LoVo (cell line): ENCODE data around the gene SCART1.
A peak's percentile ranks its signal among the peaks of the same experiment; 100 is the strongest.
"Not testable (repeated sequence)": the region's sequence is repeated elsewhere in the genome, so short reads cannot be mapped to it uniquely, and the experiment has no call there.

Experiments
- DNase-seq: peaks from one replicate; pipeline ENCODE4 v3.0.0-alpha.2; 2016; ENCODE audit warnings: low spot score

Gene SCART1

GRCh38 chr10:133432789-133433188 lies 21.0 kb upstream of the SCART1 start:
- not testable (repeated sequence) for DNase-seq

DNA sequence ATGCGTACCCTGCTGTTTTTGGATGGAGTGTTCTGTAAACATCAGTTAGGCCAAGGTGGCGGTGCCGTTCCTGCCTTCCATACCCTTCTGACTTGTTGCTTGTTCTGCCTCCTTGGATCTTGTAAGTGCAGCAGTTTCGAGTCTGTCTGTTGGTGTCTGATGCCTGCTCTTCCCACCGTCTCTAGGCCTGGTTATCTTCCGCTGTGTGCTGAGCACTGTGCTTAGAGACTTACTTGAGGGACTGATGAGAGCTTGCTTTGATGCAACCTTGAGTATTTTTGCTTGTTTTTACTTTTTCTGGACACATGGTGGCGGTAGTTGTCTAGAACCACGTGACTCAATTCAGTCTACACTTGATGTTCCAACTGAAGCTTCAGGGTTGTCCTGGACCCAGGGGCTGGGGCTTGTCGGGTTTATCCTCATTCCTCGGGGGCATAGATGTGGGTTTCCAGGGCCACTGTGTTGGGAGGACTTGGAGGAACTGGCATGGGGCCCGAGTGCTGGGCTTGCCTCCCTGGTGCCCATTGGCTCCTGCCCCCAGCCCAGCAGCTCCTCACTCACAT lies 15.0 kb upstream of the SCART1 start:
- DNase-seq: peak; percentile 12

GRCh38 chr10:133439517-133440461 lies 14.0 kb upstream of the SCART1 start:
- no peak for DNase-seq

GRCh38 chr10:133440633-133441285 lies 13.0 kb upstream of the SCART1 start:
- DNase-seq: no peak

GRCh38 chr10:133441356-133441755 lies 12.4 kb upstream of the SCART1 start:
- not testable (repeated sequence) for DNase-seq

DNA sequence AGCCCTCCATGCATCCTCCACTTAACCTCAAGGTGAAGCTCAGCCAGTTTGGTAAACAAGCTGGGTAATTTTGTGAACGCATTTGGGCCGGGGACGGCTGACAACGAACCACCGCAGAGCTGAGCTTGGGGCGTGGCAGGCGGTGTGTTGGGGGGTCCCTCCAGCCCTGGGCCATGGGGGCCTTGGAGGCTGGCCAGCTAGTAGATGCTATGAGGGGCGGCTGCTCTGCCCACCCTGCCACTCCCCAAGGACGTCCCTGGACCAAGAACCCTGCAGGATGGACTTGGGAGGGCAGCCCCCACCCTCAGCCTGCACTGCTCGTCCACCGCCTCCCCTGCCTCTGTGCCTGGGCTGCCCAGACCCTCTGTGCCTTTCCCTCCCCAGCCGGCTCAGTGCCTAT lies 12.0 kb upstream of the SCART1 start:
- no peak for DNase-seq

GRCh38 chr10:133442191-133442966 lies 11.4 kb upstream of the SCART1 start:
- no peak for DNase-seq

GRCh38 chr10:133442967-133443924 lies 10.5 kb upstream of the SCART1 start:
- DNase-seq: no peak

DNA sequence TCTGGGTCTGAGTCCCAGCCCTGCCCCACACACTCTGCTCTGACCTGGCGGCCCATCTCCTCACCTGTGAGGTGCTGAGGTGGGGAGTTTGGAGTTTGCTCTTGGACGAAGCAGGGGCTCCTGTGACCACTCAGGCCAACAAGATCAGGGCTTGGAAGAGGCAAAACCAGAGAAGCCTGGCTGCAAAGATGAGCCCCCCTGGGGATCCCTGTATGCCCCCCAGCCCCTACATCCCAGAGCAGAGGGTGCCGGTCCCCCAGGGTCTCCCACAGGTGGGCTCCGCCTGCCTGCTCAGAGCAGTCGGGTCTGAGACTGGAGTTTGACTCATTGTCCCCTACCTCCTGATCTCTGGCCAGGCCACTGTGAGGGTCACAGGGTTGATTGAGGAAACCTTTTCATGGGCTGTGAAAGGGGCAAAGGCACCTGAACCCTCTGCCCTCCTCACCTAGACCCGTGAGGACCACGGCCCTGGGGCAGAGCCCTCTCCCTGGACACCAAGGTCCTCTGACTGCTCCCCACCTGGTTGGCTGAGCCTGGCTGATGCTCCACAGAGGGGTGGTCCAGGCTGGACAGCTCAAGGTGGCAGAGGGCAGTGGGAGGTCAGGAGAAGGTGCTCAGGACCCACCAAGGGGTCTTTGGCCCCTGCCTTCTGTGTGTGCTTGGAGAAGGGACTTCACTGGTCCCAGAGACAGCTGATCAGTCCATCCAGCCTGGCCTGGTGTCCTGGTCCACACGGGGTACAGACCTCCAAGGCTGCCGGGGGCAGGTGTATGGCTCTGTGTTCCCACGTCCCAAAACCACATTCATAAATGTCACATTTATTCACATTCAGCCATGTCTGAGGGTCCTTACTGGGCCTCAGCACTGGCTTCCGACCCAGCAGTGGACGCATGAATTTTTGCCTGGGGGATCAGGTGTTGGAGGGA lies 9.1 kb upstream of the SCART1 start:
- no peak for DNase-seq

DNA sequence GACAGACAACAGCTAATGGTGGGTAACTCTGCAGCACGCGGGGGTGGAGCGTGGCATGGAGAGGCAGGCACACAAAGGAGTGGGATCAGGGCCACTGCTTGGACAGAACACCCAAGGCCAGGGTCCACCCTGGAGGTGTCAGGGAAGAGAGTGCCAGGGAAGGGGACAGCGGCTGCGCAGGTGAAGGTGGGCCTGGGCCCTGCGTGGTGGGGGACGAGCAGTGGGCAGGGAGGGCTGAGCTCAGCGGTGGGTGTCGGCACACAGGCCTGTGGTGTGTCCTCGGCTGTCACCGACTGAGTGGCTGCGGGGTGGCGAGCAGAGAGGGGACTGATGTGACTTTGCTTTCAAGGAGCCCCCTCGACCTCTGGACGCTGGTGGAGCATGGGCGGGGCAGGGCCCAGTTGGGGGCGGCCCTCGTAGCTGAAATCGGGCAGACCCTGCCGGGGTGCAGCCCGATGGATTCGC lies 8.4 kb upstream of the SCART1 start:
- no peak for DNase-seq

DNA sequence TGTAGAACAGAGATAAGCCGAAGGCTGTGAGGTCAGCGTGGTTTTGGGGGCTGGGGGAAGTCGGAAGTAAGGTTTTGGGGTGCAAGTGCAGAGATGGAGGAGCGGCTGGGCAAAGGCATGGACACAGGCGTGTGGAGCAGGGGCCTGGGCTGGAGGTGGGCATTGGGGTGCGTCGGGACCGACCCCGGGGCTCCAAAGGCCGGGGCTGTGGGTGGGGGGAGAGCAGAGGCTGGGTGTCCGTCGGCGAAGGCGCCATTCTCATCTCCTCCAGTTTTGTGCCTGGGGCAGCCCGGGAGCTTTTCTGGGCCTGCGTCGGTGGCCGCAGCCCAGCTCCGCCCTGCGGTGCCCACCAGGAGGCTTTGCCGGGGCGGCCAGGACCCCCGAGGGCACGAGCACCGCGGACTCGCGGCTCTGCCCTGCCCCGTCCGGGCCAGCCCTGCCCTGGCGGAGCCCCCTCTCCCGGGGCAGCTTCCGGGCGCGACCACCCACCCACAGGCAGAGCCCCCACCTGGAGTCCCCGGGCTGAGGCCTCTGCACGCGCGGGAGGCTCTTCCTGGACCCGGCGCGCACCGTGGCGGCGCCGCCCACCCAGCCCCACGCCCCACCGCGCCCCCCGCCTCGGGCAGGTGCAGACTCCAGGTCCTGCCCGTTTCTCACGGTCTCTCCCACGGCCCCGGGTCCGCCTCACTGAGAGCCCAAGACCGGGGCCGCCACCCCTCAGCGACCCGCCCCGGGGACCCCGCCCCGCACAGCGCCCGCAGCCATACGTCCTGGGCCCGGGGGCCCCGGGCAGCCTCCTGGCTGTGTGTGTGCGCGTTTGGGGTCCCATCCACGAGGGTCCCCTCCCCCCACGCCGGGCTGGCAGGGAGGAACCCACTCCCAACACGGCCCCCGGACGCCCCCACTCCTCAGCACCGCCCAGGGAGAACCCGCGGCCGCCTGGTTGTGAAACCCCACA lies 7.7 kb upstream of the SCART1 start:
- no peak for DNase-seq

DNA sequence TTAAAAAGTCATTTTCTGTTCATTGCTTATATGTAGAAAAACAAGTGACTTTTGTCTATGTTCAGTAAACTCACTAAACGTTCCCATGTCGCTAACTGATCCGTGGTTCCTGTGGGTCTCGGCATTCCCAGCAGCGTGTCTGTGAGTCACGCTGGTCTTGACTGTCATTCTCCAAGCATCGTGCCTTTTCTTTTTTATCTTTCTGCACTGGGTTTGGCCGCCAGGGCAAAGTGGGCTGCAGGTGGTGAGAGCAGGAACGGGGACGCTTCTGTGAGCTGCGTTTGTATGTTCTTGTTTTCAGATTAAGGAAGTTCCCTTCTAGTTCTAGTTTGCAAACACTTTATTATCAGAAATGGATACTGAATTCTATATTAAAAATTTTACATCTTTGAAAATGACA lies 6.8 kb upstream of the SCART1 start:
- no peak for DNase-seq

GRCh38 chr10:133448120-133448519 lies 5.6 kb upstream of the SCART1 start:
- DNase-seq: no peak

GRCh38 chr10:133451346-133451745 lies 2.4 kb upstream of the SCART1 start:
- no peak for DNase-seq

DNA sequence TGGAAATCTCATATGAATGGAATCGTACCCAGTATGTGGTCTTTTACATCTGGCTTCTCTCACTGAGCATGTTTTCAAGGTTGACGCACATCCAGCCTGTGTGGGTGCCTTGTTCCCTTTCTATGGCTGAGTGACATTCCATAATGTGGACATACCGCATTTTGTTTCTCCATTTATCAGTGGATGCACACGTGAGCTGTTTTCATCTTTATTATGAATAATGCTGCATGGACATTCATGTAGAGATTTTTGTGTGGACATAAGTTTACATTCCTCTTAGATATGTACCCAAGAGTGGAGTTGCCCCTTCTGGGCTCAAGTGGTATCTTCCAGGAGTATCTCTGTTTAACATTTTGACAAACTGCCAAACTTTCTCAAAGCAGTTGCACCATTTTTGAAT lies 1.3 kb upstream of the SCART1 start:
- DNase-seq: no peak

DNA sequence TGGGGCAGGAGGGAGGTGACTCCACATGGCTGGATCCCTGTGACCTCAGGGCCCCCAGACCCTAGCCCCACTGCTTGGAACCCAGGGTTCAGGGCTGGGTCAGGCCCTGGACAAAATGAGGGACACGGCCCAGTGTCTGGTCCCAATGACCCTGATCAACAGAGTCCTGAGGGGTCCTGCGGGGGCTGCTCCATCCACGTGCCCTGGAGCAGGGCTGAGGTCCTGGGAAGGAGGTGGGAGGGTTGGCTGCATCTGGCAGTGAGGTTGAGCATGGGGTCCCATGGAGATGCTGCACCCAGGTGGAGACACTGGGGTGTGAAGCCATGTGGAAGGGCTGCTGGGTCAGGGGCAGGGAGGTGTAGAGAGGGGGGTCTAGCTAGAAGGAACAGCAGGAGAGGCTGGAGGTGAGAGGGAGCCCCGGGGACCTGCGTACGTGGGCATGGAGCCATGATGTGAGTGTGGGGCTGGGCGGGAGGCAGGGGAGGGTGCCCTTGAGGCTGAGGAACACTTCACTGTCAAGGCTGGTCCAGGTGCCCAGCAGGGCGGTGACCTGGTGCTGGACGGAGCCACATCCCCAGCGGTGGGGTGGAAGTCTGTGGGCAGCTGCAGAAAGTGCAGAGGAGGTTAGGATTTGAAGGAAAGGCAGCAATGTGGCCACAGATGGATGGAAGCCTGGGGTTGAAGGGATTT lies 604 bp downstream of the SCART1 start:
- no peak for DNase-seq

DNA sequence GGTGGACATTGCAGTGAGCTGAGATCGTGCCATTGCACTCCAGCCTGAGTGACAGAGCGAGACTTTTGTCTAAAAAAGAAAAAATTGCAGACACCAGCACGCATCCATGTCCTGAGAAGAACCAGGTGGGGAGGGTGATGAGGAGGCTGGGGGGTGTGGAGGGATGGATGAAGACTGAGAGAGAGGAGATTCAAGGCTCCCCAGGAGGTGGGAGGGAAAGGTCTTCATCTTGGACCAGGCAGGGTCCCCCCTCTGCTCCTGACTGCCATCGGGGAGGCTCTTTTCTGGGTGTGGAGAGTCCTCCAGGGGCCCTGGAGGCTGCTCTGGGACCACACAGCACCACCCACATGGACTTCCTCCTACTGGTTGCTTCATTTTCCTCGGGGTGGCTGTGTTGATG lies 1.5 kb downstream of the SCART1 start:
- DNase-seq: no peak

- no peak for DNase-seq
Measured at GRCh38 chr10:133455611-133456031, 1.9 kb downstream of the SCART1 start.
